Astrocyte (in vitro differentiated cells and primary cell): ENCODE results near the gene CLMN. TPM values are rescaled to one million over a fixed set of nuclear protein-coding genes. Genes with fewer than 3 reads are reported as not detected.

Experiments used
- DNase-seq: peaks from one replicate; pipeline ENCODE4 v3.0.0-alpha.2; 2010; ENCODE audit warnings: low read depth
- FAIRE-seq: peaks from 2 replicates; lab custom pipeline; 2011; peaks lifted over from hg19 to GRCh38; lab: Jason Lieb, UNC
- H2AFZ ChIP-seq: 2 replicates; pipeline ENCODE4 v1.6.0; 2012; ENCODE audit warnings: low read depth, low read length, inconsistent platforms
- H3K27ac ChIP-seq: 2 replicates; pipeline ENCODE4 v1.5.1; 2011; ENCODE audit warnings: low read depth, low read length, inconsistent platforms
- H3K27me3 ChIP-seq: 2 replicates; pipeline ENCODE4 v1.6.0; 2011; ENCODE audit warnings: low read length, inconsistent platforms; ENCODE audit not compliant: insufficient read depth
- H3K36me3 ChIP-seq: 2 replicates; pipeline ENCODE4 v1.5.1; 2011; ENCODE audit warnings: low read length, inconsistent platforms; ENCODE audit not compliant: insufficient read depth
- H3K4me1 ChIP-seq: 2 replicates; pipeline ENCODE4 v1.5.1; 2011; ENCODE audit warnings: low read length, inconsistent platforms; ENCODE audit not compliant: insufficient read depth
- H3K4me2 ChIP-seq: 2 replicates; pipeline ENCODE4 v1.6.0; 2012; ENCODE audit warnings: low read length, inconsistent platforms
- H3K4me3 ChIP-seq: 2 replicates; pipeline ENCODE4 v1.5.1; 2011; ENCODE audit warnings: low read depth, mild to moderate bottlenecking, low read length, inconsistent platforms; ENCODE audit not compliant: insufficient read depth
- H3K79me2 ChIP-seq: 2 replicates; pipeline ENCODE4 v1.6.0; 2012; ENCODE audit warnings: mild to moderate bottlenecking, low read length, inconsistent platforms; ENCODE audit not compliant: insufficient read depth
- H3K9ac ChIP-seq: 2 replicates; pipeline ENCODE4 v1.6.0; 2012; ENCODE audit warnings: mild to moderate bottlenecking, low read length, inconsistent platforms
- H3K9me3 ChIP-seq: 2 replicates; pipeline ENCODE4 v1.5.1; 2012; ENCODE audit warnings: low read depth, mild to moderate bottlenecking, low read length, inconsistent platforms; ENCODE audit not compliant: insufficient read depth
- H4K20me1 ChIP-seq: 2 replicates; pipeline ENCODE4 v1.6.0; 2012; ENCODE audit warnings: low read length, inconsistent platforms; ENCODE audit not compliant: insufficient read depth
- H3K27ac Mint-ChIP-seq: one replicate; pipeline ENCODE4 v1.8.0; 2021; ENCODE audit warnings: mild to moderate bottlenecking, mixed read lengths; ENCODE audit not compliant: unreplicated experiment
- H3K27me3 Mint-ChIP-seq: one replicate; pipeline ENCODE4 v1.8.0; 2021; ENCODE audit warnings: low read depth, mixed read lengths; ENCODE audit not compliant: unreplicated experiment
- H3K36me3 Mint-ChIP-seq: one replicate; pipeline ENCODE4 v1.8.0; 2021; ENCODE audit warnings: low read depth, mixed read lengths; ENCODE audit not compliant: unreplicated experiment
- H3K4me1 Mint-ChIP-seq: one replicate; pipeline ENCODE4 v1.8.0; 2021; ENCODE audit warnings: low read depth, mixed read lengths; ENCODE audit not compliant: unreplicated experiment
- H3K4me3 Mint-ChIP-seq: one replicate; pipeline ENCODE4 v1.8.0; 2021; ENCODE audit warnings: mild to moderate bottlenecking, moderate library complexity, mixed read lengths; ENCODE audit not compliant: unreplicated experiment
- H3K9me3 Mint-ChIP-seq: one replicate; pipeline ENCODE4 v1.8.0; 2021; ENCODE audit warnings: mild to moderate bottlenecking, mixed read lengths; ENCODE audit not compliant: unreplicated experiment
- EZH2 ChIP-seq: IDR thresholded peaks from 2 replicates; pipeline ENCODE4 v1.6.1; 2012; ENCODE audit warnings: mild to moderate bottlenecking, low read length, inconsistent platforms; ENCODE audit not compliant: insufficient read depth
- total RNA-seq: library from RNA; stranded (reverse); gene quantifications from 2 replicates; pipeline ENCODE4 v1.2.1, GENCODE V29; 2021
- TF ChIP-seq, protein P1 (sequence below): IDR thresholded peaks from 2 replicates; pipeline ENCODE4 v1.5.1; 2011; ENCODE audit warnings: low read depth, mild to moderate bottlenecking, inconsistent platforms, low read length, moderate library complexity; ENCODE audit not compliant: insufficient read depth

The CLMN gene
- total RNA-seq, 1 donor from 2014 or later = 14.0 TPM

- H3K4me1 Mint-ChIP-seq = no peaks in the 10 kb centered on the region
- H3K9me3 Mint-ChIP-seq = peaks cover 2% of the 10 kb centered on the region
- Histone ChIP-seq H3K4me3 (no peak overlapping the region), H4K20me1 (no peaks in the 10 kb centered on the region), H3K27ac (no peak overlapping the region), H3K9ac (no peak overlapping the region), H3K27me3 (peaks cover 6% of the 10 kb centered on the region), H3K9me3 (no peaks in the 10 kb centered on the region), H3K36me3 (no peaks in the 10 kb centered on the region), H2AFZ (no peak overlapping the region), H3K79me2 (no peaks in the 10 kb centered on the region), H3K4me1 (no peaks in the 10 kb centered on the region), H3K4me2 (no peak overlapping the region)
- H3K27ac Mint-ChIP-seq = no peak overlapping the region
- no peak overlapping the region for H3K4me3 Mint-ChIP-seq
- FAIRE-seq = no peak
- TF ChIP-seq, protein P1, sequence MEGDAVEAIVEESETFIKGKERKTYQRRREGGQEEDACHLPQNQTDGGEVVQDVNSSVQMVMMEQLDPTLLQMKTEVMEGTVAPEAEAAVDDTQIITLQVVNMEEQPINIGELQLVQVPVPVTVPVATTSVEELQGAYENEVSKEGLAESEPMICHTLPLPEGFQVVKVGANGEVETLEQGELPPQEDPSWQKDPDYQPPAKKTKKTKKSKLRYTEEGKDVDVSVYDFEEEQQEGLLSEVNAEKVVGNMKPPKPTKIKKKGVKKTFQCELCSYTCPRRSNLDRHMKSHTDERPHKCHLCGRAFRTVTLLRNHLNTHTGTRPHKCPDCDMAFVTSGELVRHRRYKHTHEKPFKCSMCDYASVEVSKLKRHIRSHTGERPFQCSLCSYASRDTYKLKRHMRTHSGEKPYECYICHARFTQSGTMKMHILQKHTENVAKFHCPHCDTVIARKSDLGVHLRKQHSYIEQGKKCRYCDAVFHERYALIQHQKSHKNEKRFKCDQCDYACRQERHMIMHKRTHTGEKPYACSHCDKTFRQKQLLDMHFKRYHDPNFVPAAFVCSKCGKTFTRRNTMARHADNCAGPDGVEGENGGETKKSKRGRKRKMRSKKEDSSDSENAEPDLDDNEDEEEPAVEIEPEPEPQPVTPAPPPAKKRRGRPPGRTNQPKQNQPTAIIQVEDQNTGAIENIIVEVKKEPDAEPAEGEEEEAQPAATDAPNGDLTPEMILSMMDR = no peak
- no peak for TF ChIP-seq EZH2
- H3K36me3 Mint-ChIP-seq = no peaks in the 10 kb centered on the region
- H3K27me3 Mint-ChIP-seq = peaks cover 23% of the 10 kb centered on the region
- DNase-seq = no peak
Measured at GRCh38 chr14:95328729-95329503, 9.2 kb upstream of the CLMN start.

- H3K4me1 Mint-ChIP-seq = no peaks in the 10 kb centered on the region
- no peak for FAIRE-seq
- Histone ChIP-seq H3K27me3 (peaks cover 7% of the 10 kb centered on the region), H3K79me2 (no peaks in the 10 kb centered on the region), H2AFZ (no peak overlapping the region), H3K9me3 (no peaks in the 10 kb centered on the region), H3K27ac (no peak overlapping the region), H3K36me3 (no peaks in the 10 kb centered on the region), H3K4me3 (no peak overlapping the region), H4K20me1 (no peaks in the 10 kb centered on the region), H3K9ac (no peak overlapping the region), H3K4me2 (no peak overlapping the region), H3K4me1 (no peaks in the 10 kb centered on the region)
- H3K36me3 Mint-ChIP-seq = no peaks in the 10 kb centered on the region
- H3K4me3 Mint-ChIP-seq = no peak overlapping the region
- no peak overlapping the region for H3K27ac Mint-ChIP-seq
- DNase-seq = no peak
- TF ChIP-seq, protein P1 = no peak
- TF ChIP-seq EZH2 = no peak
- peaks cover 27% of the 10 kb centered on the region for H3K27me3 Mint-ChIP-seq
- peaks cover 2% of the 10 kb centered on the region for H3K9me3 Mint-ChIP-seq
Measured at GRCh38 chr14:95327558-95328374, 8.1 kb upstream of the CLMN start.

DNA sequence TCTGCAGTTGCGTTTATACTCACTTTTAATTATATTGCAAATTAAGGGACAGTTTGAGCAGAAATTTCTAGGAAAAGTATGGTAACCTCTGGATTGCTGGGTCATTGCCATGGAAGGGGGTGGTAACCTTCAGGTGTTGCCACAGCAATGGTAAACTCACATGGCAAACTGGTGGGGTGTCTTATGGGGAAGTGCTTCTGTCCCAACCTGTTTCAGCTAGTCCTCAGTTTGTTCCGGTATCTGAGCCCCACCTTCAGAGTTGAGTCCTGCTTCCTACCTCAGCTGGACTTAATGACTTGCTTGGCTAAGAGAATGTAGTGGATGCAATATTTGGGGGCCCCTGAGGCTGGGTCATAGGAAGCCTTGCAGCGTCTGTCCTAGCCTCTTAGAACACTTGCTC, 7.3 kb upstream of the CLMN start:
- Mint-ChIP-seq H3K9me3 (peaks cover 2% of the 10 kb centered on the region), H3K4me1 (peaks cover 6% of the 10 kb centered on the region), H3K27ac (no peak overlapping the region), H3K27me3 (peaks cover 25% of the 10 kb centered on the region), H3K36me3 (no peaks in the 10 kb centered on the region), H3K4me3 (no peak overlapping the region)
- no peak overlapping the region for H3K9ac ChIP-seq
- no peak overlapping the region for H3K27ac ChIP-seq
- no peak overlapping the region for H2AFZ ChIP-seq
- peaks cover 7% of the 10 kb centered on the region for H3K27me3 ChIP-seq
- no peaks in the 10 kb centered on the region for H3K9me3 ChIP-seq
- FAIRE-seq (no peak), DNase-seq (no peak)
- H3K4me3 ChIP-seq = no peak overlapping the region
- no peak overlapping the region for H3K4me2 ChIP-seq
- TF ChIP-seq, protein P1 = no peak
- TF ChIP-seq EZH2 = no peak
- H3K4me1 ChIP-seq = no peaks in the 10 kb centered on the region
- H3K36me3 ChIP-seq = no peaks in the 10 kb centered on the region
- no peaks in the 10 kb centered on the region for H3K79me2 ChIP-seq
- no peaks in the 10 kb centered on the region for H4K20me1 ChIP-seq
